NCI-H1417 treated with DMSO at 0.1 percent for 48 hours (cell line): ENCODE results near the gene ELMO1.

Experiments used
- DNase-seq: peaks from one replicate; lab custom pipeline; 2025; lab: John Stamatoyannopoulos, UW

Gene ELMO1

DNA sequence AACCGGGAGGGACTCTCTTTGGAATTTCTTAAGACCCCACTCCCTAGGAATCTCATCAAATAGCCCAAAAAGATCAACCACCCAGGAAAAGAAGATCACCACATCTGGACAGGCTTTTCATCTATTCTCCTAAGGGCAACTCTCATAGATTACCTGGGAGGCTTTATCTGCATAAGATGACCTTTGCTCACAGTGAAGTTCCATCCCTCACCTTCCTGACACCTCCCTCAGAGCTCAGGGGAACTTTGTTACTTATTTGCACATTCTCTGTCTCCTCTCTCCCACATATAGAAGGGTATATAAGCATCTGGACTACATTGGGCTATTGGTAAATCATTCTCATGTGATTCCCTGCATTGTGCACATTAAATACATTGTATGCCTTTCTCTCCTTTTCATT, 80.1 kb downstream of the ELMO1 start:
- DNase-seq, result no peak

DNA sequence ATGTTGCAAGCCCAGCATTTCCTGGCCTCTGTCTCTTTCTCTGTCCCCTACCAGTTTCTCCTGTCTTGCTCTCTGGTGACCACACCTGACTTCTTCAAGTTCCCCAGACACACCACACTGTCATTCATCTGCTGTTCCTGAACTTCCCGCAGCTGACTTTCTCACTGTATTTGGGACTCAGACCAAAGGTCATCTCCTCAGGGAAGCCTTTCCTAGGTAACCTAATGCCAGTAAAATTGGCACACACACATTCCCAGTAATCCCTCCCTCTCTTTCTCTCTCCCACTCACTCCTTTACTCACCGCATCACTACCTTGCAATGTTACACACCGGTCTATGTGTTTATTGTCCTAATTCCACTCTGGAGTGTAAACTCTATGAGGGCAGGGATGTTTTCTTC, 81.7 kb downstream of the ELMO1 start:
- DNase-seq, result no peak

GRCh38 chr7:37366445-37366844, 82.2 kb downstream of the ELMO1 start:
- DNase-seq, result no peak

- no peak for DNase-seq
Measured at GRCh38 chr7:37365405-37365804, 83.3 kb downstream of the ELMO1 start.

- no peak for DNase-seq
Measured at GRCh38 chr7:37364856-37365255, 83.8 kb downstream of the ELMO1 start.

GRCh38 chr7:37363536-37364491, 84.8 kb downstream of the ELMO1 start:
- DNase-seq, result no peak

DNA sequence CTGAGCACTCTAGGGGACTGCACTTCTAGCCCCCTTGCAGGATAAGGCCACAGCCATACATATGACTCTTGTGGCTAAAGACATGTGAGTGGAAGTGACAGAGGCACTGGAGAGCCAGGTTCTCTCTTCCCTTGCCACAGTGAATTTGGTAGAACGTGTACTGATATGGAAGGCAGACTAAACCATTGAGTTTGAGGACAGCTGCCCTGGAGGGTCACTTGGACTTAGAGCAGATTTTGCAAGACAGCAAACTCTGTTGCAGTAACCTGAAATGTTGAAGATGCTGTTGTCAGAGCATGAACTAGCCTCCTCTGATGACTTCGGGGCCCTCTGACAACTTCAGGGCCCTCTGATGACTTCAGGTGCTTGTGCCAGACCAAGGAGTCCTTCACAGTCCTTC, 85.9 kb downstream of the ELMO1 start:
- DNase-seq, result no peak

- DNase-seq, result no peak
Measured at GRCh38 chr7:37360484-37360883, 88.2 kb downstream of the ELMO1 start.

DNA sequence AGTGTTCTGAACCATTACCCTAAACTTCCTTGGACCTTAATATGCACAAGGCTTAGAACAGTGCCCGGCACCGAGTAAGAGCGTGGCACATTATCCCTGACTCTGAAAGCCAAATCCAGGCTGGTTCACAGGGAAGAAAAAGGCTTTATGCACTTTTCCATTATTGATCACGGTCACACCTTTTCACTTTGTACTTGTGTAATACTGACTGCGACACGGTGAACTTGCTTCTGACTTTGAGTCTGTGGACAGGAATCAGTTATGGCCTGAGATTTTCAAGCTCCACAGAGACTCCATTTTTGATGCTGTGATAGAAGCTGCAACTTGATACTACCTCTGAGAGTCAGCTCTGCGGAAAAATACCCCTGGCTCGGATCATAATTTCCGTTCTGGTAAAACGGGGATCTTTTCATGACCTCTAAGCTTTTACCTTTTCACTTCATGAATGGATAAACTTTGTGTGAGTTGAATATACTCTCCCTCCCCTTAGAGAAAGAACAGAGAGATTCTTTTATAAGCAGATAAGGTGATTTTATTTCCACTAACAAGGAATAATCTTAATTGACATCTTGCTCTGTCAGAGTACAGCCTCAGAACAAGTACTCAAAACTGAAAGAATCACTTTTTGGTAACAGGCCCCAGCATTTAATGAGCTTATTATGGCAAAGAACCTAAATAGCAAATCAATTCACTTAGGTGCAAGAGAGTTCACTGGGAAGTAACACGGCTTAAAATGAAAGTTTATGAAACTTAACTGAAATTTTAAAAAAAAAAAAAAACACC, 88.8 kb downstream of the ELMO1 start:
- no peak for DNase-seq

DNA sequence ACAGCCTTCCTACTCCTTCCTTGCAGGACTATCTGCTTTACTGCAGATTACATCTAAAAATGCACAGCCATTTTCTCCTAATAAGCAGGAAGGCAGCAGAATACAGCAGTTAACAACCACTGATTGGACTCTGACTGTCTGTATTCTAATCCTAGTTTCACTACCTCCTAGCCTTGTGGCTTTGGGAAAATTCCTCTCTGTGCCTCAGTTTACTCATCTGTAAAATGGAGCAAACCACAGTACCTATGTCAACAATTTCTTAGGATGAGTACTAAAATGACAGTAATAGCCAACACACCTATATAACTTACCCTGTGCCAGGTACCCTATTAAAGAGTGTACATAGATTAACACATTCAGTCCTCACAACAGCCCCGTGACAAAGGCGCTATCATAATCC, 89.5 kb downstream of the ELMO1 start:
- no peak for DNase-seq

GRCh38 chr7:37357637-37357996, 91.0 kb downstream of the ELMO1 start:
- DNase-seq, result no peak

DNA sequence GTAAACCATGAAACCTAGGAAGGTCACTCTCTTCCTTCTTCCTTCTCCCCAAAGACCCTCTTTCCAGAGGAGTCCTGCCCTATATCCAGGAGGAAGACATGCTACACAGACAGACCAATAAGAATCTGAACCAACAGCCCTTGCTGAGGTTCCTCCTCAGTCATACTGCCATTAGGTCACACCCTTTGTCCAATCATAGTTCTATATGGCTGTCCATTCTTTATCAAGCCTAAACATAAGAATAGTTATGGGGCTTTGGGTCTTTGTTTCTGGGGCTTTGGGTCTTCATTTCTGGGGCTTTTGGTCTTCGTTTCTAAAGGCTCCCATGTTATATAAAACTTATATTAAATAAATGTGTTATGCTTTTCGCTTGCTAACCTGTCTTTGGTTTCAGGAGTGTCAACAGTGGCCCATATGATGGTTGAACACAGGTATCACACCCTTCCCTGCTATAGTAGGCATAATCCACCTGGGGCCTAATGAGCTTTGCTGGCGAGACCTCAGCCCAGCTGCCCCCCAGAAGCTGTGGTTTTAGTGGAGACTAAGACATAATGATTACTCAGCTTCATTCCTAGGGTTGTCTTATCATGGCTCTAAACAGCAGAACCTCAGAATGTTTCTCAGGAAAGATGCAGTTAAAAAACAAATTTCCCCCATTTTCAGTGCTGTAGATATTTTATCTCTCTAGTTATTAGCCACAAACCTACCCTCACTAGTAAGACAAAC, 91.6 kb downstream of the ELMO1 start:
- no peak for DNase-seq

GRCh38 chr7:37354656-37355131, 94.0 kb downstream of the ELMO1 start:
- DNase-seq, result no peak

DNA sequence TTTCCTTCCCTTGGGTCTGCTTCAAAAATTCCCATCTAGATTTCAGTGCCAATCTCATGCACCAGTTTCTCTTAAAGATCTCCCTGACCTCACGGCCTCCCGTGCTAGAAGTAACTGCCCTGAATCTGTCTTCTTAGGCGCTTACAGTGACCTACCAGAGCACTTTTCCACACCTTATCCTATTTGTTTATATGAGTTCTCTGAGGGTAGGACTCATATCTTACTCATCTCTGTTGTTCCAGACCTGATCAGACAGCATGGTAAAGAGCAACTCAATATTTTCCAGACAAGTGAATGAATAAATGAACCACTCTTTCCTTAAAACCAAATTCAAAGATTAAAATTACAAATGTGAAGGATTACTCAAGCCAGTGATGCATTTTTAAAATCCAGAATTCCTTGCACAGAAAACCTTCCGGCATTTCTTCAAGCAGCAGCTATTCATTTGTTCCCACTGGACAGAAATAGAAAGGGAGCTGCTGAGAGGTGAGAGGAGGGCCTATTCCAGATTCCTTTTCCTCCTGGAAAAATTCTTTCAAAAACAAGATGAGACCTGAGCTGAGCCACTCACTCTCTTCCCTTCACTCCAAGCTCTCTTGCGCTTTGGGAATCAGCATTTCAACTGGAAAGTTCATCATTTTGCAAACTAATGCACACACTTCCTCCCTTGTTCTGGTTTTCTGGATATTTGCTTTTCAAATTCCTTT, 94.6 kb downstream of the ELMO1 start:
- DNase-seq, result no peak

GRCh38 chr7:37352974-37353948, 95.4 kb downstream of the ELMO1 start:
- no peak for DNase-seq

- DNase-seq, result no peak
Measured at GRCh38 chr7:37352251-37352880, 96.3 kb downstream of the ELMO1 start.

DNA sequence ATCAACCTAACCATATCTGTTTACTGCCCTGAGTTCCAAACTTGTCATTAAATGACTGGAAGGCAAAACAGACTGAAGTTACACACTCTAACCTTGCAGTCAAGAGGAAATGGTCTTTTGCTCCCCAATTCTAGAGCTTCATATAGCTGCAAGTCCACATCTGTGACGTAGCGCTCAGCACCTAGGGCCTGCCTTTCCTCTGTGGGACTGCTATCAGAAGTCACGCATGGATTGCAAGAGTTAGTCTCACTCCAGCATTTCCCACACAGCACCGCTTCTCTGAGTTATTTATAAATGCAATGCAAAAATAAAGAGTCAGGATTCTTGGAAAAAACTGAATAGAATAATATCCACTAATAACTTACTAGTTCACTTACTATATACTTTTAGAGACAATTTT, 96.9 kb downstream of the ELMO1 start:
- DNase-seq, result no peak

DNA sequence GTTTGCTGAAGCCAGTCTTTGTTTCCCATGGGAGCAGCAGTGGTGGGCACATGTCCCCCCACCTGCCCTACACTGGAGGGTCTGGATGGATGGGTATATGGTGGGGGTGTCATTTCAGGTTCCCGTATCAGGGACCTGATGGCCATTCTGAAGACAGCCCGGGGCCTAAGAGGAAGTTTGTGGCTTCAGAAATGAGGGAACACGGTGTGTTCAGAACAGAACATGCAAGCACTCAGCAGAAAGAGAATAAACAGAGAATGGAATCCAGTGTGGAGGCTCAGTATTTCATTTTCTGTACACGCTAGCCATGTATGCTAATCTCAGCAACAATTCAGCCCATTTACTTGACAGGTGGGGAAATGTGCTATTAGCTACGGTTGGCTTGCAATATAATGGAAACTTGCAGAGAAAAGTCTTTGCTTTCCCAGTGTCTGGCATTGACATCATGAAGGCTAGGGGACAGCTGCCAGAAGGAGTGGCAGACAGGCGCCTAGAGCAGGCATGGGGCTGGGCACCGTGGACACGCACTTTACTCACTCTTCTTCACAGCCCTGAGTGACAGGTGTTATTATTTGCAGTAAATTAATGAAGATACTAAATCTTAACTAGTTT, 98.6 kb downstream of the ELMO1 start:
- no peak for DNase-seq

DNA sequence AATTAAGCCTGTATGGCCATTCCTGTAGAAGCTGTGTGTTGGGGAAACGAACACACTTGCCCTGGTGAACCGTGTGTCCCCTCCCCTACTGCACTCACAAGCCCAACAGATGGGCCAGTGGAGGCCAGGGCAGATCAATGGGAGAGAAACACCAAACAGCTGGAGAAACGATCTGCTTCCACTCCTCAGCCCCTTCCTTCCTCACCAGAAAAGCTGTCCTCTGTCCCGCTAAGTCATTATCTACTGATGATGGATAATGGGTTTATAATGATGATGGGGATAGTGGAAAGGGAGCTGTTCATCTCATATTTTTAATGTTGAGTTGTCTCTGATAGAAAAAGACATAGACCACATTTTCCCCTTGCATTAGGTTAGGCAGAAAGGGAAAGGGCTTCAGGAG, 99.7 kb downstream of the ELMO1 start:
- no peak for DNase-seq

DNA sequence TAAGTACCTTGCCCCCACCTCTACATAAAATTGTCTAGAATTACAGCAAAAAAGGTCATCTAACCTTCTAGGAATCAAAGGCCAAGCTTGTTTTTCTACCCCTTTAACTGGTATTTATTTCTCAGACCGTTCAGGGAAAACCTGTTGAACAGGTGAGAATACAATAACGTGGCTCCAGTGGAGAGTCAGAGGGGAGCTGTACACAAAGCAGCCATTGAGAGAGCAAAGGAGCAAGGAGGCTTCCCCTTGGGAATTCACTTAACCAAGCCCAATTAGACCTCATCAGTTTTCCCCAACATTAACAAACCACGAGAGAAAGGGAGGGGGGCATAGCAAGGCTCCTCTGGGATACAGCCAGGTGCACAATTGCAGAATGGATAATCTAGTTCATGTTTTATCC, 101.9 kb downstream of the ELMO1 start:
- DNase-seq, result no peak
